H1 (cell line): ENCODE measurements around the gene GUCY2F. TPM values are rescaled to one million over a fixed set of nuclear protein-coding genes. Genes with fewer than 3 reads are reported as not detected.

Source experiments
- BRCA1 ChIP-seq: IDR thresholded peaks from 2 replicates; pipeline ENCODE4 v1.6.1; 2012; ENCODE audit warnings: low read depth, low read length, improper control_type of control experiment
- RFX5 ChIP-seq: IDR thresholded peaks from 2 replicates; pipeline ENCODE4 v1.6.1; 2011; ENCODE audit warnings: low read depth, low read length, improper control_type of control experiment, borderline replicate concordance
- polyA plus RNA-seq, 7 experiments: library from polyadenylated mRNA; depleted of rRNA in 3 of 7; stranded (reverse) in 5 of 7; unstranded in 2 of 7; fragments of >200 nt in 5 of 7; fragments of 200-250 nt in 2 of 7; gene quantifications; 1 replicate in 5 of 7; 2 replicates in 1 of 7; 4 replicates in 1 of 7; pipeline versions ENCODE4 v1.2.1 to v1.2.3, GENCODE V29; 2011 to 2013; ENCODE audit warnings: missing spikeins in 2 of 7, mixed read lengths in 2 of 7
- total RNA-seq: library from RNA; stranded (reverse); fragmentation: NEBNext Ultra II Directional; extraction: Animal tissue kit (Norgen Biotek cat#: 25700); gene quantifications from 2 replicates; pipeline ENCODE4 v1.2.1, GENCODE V29; 2021
- TF ChIP-seq, protein P1 (sequence below): IDR thresholded peaks from 2 replicates; pipeline ENCODE4 v1.6.1; 2011; ENCODE audit warnings: low read length, improper control_type of control experiment
- TF ChIP-seq, protein P2 (sequence below): IDR thresholded peaks from 2 replicates; pipeline ENCODE4 v1.6.1; 2012; ENCODE audit warnings: inconsistent platforms
- TF ChIP-seq, protein P3 (sequence below): IDR thresholded peaks from 2 replicates; pipeline ENCODE4 v1.6.1; 2012; ENCODE audit warnings: inconsistent platforms

The GUCY2F gene
- total and polyA plus RNA-seq, 2 of the 8 experiments (the other 6 are each of a cell fraction or from before 2014, with no cell fraction given) = 0.02 TPM; not detected in 1

DNA sequence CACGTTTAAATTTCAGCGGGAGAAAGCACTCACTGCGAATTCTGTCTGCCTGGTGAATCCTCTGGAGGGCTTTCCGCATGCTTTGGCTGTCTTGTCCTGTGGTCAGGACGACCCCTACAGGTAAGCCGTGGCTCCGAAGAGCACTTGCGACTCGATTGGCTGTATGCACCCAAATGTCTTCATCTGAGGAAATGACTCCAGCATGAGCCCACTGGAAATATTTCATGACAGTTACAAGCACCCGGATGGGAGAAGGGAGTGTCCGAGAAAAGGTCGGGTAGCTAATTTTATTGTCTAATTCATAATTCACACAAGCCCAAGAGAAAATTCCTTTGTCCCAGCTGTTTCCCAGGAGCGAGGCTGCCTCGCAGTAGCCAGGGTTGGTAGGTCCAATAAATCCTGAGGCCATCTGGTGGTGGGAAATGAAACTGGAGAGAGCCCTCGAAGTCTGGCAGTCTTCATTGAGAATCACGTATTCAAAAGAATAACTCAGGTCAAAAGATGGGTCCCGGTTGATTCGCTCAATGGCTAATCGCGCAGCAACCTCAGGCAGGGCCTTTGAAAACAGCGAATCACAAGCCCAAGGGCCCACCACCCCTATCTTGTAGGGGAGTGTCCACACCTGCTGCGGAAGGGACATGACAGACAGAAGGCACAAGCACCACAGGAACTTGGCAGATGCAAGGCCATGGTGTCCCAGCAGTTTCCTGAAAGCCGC lies 6.6 kb downstream of the GUCY2F start (continued):
- TF ChIP-seq, protein P1, sequence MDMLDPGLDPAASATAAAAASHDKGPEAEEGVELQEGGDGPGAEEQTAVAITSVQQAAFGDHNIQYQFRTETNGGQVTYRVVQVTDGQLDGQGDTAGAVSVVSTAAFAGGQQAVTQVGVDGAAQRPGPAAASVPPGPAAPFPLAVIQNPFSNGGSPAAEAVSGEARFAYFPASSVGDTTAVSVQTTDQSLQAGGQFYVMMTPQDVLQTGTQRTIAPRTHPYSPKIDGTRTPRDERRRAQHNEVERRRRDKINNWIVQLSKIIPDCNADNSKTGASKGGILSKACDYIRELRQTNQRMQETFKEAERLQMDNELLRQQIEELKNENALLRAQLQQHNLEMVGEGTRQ = no peak
- TF ChIP-seq, protein P2, sequence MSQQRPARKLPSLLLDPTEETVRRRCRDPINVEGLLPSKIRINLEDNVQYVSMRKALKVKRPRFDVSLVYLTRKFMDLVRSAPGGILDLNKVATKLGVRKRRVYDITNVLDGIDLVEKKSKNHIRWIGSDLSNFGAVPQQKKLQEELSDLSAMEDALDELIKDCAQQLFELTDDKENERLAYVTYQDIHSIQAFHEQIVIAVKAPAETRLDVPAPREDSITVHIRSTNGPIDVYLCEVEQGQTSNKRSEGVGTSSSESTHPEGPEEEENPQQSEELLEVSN = peak; percentile 97
- no peak for TF ChIP-seq BRCA1
- TF ChIP-seq, protein P3, sequence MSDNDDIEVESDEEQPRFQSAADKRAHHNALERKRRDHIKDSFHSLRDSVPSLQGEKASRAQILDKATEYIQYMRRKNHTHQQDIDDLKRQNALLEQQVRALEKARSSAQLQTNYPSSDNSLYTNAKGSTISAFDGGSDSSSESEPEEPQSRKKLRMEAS = peak; percentile 95
- no peak for TF ChIP-seq RFX5
